HCEC 1CT (cell line): ENCODE results near the gene EID2B.

Experiments
- DNase-seq: peaks from one replicate; pipeline ENCODE4 v3.0.0-alpha.2; 2017

EID2B gene

GRCh38 chr19:39532233-39533002 is at the start of gene EID2B:
Gene EID2B (minus strand): TSS chr19:39532852. CDS start chr19:39532802, 50 bp downstream.
- peak; percentile 93 for DNase-seq

- DNase-seq = no peak
Observed at GRCh38 chr19:39582442-39582841, 49.8 kb upstream of the EID2B start.

DNA sequence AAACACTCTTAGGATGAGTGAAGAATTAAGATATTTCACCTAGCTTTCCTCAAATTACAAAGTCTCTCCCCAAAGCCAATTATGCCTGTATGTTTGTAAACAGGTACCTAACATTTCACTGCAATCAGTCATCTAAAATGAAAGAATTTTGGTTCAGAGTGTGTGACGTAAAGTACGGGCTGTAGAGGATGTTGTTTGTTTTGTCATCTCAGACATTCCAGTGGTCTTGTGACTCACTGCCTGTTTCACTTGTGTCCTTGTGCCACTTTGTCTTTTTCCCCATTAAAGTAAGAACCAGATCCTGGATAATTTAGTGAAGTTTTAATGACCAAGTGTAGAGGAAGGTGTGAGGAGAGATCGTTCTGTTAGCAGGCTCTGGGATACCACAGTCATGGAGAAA is 36.0 kb upstream of the EID2B start:
- peak; percentile 18 for DNase-seq

DNA sequence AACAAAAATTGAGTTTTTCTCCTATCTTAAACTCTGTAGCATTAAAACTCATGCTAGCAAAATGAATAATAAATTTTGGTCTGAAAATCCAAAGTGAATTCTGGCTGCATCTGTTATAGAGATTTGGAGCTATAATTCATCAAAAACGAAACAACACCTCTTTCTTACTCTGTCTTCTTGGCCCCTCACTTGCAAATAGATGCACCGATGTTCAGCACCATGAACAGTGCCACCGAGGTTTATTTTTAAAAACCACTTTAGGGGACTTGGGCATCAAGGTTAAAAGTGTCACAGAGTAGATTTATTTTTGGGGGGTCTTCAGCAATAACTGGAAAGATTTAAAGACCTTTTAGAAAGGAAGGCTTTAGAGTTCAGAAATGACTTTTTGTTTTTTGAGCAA is 33.4 kb upstream of the EID2B start:
- DNase-seq = no peak

DNA sequence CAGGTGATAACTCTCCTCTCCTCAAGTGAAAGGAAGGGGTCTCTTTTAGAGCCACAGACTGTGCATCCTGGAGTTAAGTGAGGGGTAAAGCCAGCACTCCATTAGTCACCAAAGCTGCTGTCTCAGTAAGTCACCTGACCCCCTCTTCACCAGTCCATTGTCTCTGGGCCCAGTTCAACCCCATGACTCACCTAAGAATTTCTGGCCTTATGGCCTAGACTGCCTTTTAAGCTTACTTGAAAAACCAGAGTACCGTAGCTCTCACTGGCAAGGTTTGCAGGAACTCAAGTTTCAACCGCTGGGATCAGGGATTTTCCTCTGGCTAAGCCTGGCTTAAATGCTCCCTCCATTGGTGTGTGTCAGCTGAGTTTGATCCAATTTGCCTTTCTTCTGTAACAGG is 30.8 kb upstream of the EID2B start:
- peak; percentile 42 for DNase-seq

DNA sequence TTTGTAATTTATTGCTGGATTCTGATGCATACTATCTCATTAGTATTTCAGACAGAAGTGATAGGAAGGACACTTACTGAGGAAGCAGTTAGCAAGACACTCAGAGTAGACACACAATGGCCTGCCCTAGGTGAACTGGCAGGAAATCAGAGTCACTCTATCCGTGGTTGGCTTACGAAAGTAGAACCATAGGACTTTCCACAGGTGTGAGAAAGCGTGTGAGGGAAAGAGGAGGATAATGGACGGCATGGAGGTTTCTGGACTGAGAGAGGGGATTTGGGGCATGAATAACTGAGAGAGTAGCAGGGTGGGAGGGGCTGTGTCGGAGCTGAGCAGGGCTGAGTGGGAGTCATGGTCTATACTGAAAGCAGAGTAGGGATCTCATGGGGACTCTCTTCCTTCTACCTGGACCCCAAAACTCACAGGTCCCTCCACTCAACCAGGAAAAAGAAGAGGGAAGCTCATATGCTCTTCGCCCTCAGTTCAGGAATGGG is 26.0 kb upstream of the EID2B start:
- DNase-seq = no peak

DNA sequence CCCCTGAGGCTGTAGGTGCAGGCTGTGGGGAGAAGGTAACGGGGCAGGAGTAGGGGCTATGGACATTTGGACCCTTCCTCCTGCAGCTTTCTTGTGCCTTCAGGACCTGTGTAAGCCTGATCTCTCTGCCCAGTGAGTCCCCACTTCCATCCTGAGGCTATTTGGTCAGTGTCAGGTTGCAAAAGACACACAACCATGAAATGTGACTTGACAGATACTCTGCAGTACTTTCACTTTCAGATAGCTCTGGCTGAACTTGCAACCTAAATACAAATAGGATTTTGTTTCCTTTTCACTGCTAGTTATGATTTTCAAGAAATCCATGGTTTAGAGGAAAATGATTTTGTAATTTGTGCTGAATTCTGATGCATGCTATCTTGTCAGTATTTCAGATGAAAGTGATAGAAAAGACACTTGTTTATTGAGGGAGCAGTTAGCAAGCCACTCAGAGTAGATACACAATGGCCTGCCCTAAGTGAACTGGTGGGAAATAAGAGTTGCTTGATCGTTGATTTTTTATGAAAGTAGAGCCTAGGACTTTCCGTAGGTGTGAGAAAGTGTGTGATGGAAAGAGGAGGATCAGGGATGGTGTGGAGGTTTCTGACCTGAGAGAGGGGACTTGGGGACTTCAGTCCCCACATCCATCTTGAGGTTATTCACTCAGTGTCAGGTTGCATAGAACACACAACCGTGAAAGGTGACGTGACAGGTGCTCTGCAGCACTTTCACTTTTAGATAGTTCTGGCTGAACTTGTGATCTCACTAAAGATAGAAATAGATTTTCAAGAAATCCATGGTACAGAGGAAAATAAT is 25.4 kb upstream of the EID2B start:
- no peak for DNase-seq

DNA sequence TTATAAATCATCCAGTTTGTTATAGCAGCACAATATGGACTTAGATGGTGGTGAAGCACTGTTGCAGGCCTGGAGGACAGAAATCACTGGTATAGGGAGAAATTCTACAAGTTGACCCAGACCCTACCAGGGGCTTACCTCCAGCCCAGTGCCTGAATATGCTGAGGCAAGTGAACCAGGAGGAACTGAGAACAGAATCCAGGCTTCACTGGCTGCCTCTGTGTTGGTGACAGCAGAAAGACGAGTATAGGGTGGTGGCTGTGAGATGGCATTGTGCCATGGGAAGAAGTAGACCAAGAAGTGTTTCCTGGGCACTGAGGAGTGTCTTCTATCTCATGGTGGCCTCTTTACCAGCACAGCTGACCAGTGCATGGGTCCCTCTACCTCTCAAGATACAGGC is 23.2 kb upstream of the EID2B start:
- no peak for DNase-seq

GRCh38 chr19:39554701-39555311 is 22.2 kb upstream of the EID2B start:
- DNase-seq = no peak

GRCh38 chr19:39553082-39553652 is 20.5 kb upstream of the EID2B start:
- DNase-seq = no peak

DNA sequence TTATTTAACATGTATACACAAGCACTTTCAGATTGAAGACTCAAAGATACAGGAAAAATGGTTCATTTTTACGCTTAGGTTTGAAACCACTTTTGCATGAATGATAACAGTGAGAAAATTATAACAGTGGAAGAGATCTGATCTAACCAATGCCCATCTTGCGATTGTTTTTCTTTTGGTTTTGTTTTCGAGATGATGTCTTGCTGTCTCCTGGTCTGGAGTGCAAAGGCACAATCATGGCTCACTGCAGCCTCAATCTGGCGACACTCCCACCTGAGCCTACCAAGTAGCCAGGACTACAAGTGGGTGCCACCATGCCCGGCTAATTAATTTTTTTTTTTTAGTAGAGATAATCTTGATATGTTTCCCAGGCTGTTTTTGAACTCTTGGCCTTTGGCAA is 17.5 kb upstream of the EID2B start:
- no peak for DNase-seq

GRCh38 chr19:39546599-39546998 is 13.9 kb upstream of the EID2B start:
- no peak for DNase-seq

DNA sequence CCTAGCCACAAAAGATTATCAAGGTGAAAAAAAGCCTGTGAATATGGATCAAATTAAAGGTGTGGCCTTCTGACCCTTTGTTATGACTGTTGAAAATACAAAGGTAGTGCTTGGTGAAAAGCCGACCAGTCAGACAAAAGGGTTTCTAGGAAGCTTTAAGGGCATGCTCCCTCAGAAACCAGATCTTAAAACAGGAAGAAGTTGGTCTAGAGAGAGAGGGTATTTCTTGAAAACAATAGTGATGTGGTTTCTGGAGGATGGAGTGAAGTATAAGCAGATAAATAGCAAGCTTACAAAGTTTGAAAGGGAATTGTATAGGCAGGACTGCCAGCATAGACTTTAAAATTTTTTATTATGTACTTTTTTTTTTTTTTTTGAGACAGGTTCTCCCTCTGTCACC is 12.3 kb upstream of the EID2B start:
- no peak for DNase-seq

DNA sequence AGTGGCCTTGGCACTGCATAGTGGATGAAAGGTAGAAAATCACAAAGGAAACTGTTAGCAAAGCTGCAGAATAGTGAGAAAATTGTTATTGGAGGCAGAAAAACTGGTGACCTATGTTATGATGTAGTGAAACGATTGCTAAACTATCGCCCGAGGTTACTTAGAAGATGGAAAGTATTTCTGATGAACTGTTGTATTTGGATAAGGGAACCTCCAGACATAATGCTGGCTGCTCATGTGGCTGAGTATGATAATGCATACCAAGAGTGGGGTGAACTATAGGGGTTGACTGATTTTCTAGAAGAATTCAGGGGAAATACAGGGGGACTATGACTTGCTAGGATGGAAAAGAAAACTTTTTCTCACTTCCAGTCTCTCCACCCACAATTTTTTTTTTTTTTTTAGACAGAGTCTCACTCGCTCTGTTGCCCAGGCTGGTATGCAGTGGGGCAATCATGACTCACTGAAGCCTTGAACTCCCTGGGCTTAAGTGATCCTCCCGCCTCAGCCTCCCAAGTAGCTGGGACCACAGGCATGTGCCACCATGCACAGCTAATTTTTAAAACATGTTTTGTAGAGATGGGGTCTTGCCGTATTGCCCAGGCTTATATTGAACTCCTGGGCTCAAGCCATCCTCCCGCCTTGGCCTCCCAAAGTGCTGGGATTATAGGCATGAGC is 11.7 kb upstream of the EID2B start:
- DNase-seq = no peak

DNA sequence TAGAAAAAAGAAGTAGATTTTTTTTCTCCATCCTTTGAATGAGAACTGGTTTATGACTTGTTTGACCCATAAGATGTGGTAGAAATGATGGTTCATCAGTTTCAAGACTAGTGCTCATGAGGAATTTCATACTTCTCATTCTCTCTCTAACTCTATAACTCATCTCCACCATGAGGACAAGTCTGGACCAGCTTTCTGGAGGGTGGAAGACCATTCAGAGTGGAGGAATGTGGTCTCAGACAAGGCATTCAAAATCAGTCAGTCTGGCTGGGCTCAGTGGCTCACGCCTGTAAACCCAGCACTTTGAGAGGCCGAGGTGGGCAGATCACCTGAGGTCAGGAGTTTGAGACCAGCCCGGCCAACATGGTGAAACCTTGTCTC is 10.8 kb upstream of the EID2B start:
- no peak for DNase-seq

- no peak for DNase-seq
Observed at GRCh38 chr19:39542206-39542605, 9.6 kb upstream of the EID2B start.

GRCh38 chr19:39540333-39540673 is 7.7 kb upstream of the EID2B start:
- DNase-seq = no peak

DNA sequence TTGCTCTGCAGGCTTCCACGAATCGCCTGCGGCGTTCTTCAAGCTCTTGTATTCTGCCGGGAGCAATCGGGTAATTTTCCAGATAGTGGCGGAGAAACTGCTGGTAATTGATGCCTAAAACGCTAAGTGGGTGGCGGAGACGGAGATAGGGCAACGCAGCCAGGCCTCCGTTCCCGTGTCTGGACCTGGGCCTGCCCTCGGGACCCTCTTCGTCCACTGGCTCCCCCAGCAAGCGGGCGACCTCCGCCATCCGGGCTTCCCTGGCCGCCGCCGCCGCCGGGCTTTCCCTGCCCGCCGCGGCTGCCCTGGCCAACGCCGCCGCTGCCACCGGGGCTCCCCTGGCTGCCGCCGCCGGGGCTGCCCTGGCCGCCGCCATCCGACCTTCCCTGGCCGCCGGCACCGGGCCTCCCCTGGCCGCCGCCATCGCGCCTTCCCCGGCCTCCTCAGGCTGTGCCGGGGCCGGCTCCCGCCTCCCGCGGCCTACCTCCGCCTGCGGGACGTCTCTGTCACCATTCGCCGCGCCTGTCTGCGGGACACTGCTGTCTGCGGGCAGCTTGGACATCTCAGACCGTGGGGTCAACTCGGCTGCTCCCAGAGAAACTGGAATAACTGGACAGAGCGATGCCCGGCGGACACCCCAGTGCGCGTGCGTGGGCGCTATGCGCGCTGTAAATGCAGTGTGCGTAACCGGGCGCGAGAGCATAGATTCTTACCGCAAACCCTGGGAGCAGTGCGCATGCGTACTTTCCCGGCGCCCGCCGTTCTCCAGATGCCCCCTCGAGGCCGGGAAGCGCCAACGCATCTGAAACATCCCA is 7.1 kb upstream of the EID2B start, which contains the start of gene EID2:
Gene EID2 (minus strand): TSS at position 644 of the 815 bp plus-strand sequence. CDS start 82 bp downstream, at position 562.
- peak; percentile 94 for DNase-seq

- DNase-seq = peak; percentile 44
Observed at GRCh38 chr19:39539165-39539517, 6.5 kb upstream of the EID2B start.

DNA sequence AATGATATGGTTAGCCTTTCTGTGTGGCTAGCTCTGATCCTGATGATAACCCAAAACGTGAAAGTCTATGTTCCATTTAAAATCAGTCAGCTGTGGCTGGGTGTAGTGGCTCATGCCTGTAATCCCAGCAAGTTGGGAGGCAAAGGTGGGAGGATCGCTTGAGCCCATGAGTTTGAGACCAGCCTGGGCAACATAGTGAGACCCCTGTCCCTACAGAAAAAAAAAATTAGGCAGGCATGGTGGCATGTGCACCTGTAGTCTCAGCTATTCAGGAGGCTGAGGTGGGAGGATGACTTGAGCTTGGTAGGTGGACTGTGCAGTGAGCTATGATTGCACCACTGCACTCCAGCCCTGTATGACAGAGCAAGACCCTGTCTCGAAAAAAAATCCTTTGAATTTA is 1.1 kb upstream of the EID2B start:
- no peak for DNase-seq

- no peak for DNase-seq
Observed at GRCh38 chr19:39533003-39533512, 406 bp upstream of the EID2B start.

DNA sequence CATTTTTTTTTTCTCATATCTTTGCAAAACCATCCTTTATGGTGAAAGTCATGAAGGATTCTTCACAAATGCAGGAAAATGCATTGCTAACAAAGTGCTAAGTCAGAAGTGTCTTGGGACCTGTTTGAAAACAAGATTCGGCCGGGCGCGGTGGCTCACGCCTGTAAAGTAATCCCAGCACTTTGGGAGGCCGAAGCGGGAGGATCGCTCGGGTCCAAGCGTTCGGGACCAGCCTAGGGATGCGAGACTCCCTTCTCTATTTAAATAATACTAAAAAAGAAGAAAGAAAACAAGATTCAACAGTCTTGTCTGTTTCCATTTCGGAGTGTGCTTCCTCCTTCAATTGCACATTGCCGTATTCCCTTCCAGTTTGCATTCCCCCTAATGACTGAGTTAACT is 819 bp downstream of the EID2B start:
- no peak for DNase-seq
